K562 (cell line): ENCODE data around the gene MYO3B. TPM values are rescaled to one million over a fixed set of nuclear protein-coding genes. Genes with fewer than 3 reads are reported as not detected.

Experiments
- ASH1L ChIP-seq: fragments of 450-650 bp; IDR thresholded peaks from 2 replicates; pipeline ENCODE4 v1.6.1; 2018; ENCODE audit warnings: borderline replicate concordance, mild to moderate bottlenecking, low read depth; ENCODE audit not compliant: partially characterized antibody
- BCOR ChIP-seq: fragments of 450-650 bp; IDR thresholded peaks from 2 replicates; pipeline ENCODE4 v1.6.1; 2016
- FOXM1 ChIP-seq, 2 experiments: fragments of 450-650 bp in 1 of 2; sonication (generic) in 1 of 2; formaldehyde crosslinking in 1 of 2; IDR thresholded peaks; 2 replicates each; pipeline versions ENCODE4 v1.6.1 to v1.9.0; 2017 to 2022; ENCODE audit warnings: low read depth in 2 of 2, mild to moderate bottlenecking in 2 of 2, missing genetic modification reagents in 1 of 2, moderate library complexity in 1 of 2
- NFRKB ChIP-seq: fragments of 450-650 bp; IDR thresholded peaks from 2 replicates; pipeline ENCODE4 v1.6.1; 2016; ENCODE audit warnings: low read depth
- PTBP1 ChIP-seq: fragments of 200-400 bp; formaldehyde crosslinking; IDR thresholded peaks from 2 replicates; pipeline ENCODE4 v1.6.1; 2017; ENCODE audit warnings: low read depth, low read length
- TEAD4 ChIP-seq, 2 experiments: sonication (generic) in 1 of 2; formaldehyde crosslinking in 1 of 2; IDR thresholded peaks; 2 replicates each; pipeline versions ENCODE4 v1.6.1 to v1.8.0; 2012 to 2022; ENCODE audit warnings: borderline replicate concordance in 1 of 2, inconsistent platforms in 1 of 2, low read length in 1 of 2, mild to moderate bottlenecking in 1 of 2, missing genetic modification reagents in 1 of 2
- TRIM24 ChIP-seq, 2 experiments: fragments of 450-650 bp; IDR thresholded peaks; 2 replicates each; pipeline ENCODE4 v1.6.1; 2016
- WHSC1 ChIP-seq: IDR thresholded peaks from one replicate; pipeline ENCODE4 v1.6.1; 2012; ENCODE audit warnings: low read length, control low read depth, inconsistent platforms
- YBX1 ChIP-seq: fragments of 450-650 bp; IDR thresholded peaks from 2 replicates; pipeline ENCODE4 v1.7.1; 2016; ENCODE audit warnings: mild to moderate bottlenecking
- ZNF79 ChIP-seq: fragments of 250-450 bp; sonication (Bioruptor Pico); IDR thresholded peaks from 2 replicates; pipeline ENCODE4 v1.4.0; 2020; ENCODE audit warnings: low read depth, mild to moderate bottlenecking, moderate library complexity
- polyA plus RNA-seq, 8 experiments: library from polyadenylated mRNA; depleted of rRNA in 4 of 8; stranded (reverse) in 5 of 8; unstranded in 3 of 8; fragments of >200 nt; fragmentation: Nextera tagmentation in 2 of 8; fragmentation: Illumina TruSeq in 1 of 8; extraction: Ambion mirVana in 2 of 8; extraction: Trizol in 1 of 8; gene quantifications; 2 replicates each; pipeline versions ENCODE4 v1.2.1 to v1.2.3, GENCODE V29; 2011 to 2014; ENCODE audit warnings: inconsistent platforms in 1 of 8, missing spikeins in 1 of 8
- total RNA-seq, 7 experiments: library from RNA; depleted of rRNA in 6 of 7; stranded (reverse); fragments of >200 nt in 6 of 7; fragmentation: Illumina TruSeq in 2 of 7; extraction: Trizol in 2 of 7; gene quantifications; 2 replicates each; pipeline versions ENCODE4 v1.2.1 to v1.2.3, GENCODE V29; 2011 to 2021; ENCODE audit warnings: low replicate concordance in 1 of 7
- TF ChIP-seq, protein P1 (sequence below), 2 experiments: fragments of 450-650 bp; IDR thresholded peaks; 2 replicates each; pipeline ENCODE4 v1.6.1; 2016
- TF ChIP-seq, protein P2 (sequence below), 2 experiments: IDR thresholded peaks; 2 replicates each; pipeline ENCODE4 v1.6.1; 2012; ENCODE audit warnings: improper control_type of control experiment in 2 of 2, low read depth in 2 of 2, low read length in 2 of 2, borderline replicate concordance in 1 of 2
- TF ChIP-seq, protein P3 (sequence below): fragments of 450-650 bp; IDR thresholded peaks from 2 replicates; pipeline ENCODE4 v1.6.1; 2016; ENCODE audit warnings: mild to moderate bottlenecking, moderate library complexity

MYO3B gene
- total and polyA plus RNA-seq, 9 of the 15 experiments (the other 6 are each of a cell fraction or from before 2014, with no cell fraction given), result 2.7 to 6.5 (median 3.6) TPM

DNA sequence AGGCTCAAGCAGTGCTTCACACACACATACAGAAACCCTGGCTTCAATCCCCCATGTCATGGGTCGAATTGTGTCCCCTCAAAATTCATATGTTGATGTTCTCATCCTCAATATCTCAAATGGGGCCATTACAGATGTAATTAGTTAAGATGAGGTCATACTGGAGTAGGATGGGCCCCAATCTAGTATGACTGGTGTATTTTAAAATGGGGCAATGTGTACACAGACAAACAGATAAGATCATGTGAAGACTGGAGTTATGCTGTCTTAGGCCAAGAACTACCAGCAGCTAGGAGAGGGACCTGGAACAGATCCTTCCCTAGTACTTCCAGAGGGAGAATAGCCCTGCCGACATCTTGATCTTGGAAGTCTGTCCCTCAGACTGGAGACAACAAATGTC is 167.7 kb downstream of the MYO3B start (continued):
- TF ChIP-seq, protein P1, sequence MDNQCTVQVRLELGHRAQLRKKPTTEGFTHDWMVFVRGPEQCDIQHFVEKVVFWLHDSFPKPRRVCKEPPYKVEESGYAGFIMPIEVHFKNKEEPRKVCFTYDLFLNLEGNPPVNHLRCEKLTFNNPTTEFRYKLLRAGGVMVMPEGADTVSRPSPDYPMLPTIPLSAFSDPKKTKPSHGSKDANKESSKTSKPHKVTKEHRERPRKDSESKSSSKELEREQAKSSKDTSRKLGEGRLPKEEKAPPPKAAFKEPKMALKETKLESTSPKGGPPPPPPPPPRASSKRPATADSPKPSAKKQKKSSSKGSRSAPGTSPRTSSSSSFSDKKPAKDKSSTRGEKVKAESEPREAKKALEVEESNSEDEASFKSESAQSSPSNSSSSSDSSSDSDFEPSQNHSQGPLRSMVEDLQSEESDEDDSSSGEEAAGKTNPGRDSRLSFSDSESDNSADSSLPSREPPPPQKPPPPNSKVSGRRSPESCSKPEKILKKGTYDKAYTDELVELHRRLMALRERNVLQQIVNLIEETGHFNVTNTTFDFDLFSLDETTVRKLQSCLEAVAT (IDR thresholded peaks at IDR 0.05), result no peak
- TF ChIP-seq NFRKB (no peak), WHSC1 (no peak), FOXM1 (IDR thresholded peaks at IDR 0.05; ENCODE audit: low read depth) (peak; percentile 52; the same call in 1 of the 2 replicates), FOXM1 (CRISPR knock-in tag; IDR thresholded peaks at IDR 0.05; ENCODE audit: low read depth) (no peak), BCOR (no peak), PTBP1 (no peak), TEAD4 (IDR thresholded peaks at IDR 0.05; ENCODE audit: low read length) (peak; percentile 68; the same call in 1 of the 2 replicates), TEAD4 (CRISPR knock-in tag; IDR thresholded peaks at IDR 0.05; ENCODE audit: borderline replicate concordance) (no peak), ASH1L (no peak), TRIM24 (IDR thresholded peaks at IDR 0.05) (peak in 1 of 2 experiments; percentile 48; a peak in 1 of 4 replicates), ZNF79 (CRISPR knock-in tag) (no peak), YBX1 (no peak)
- TF ChIP-seq, protein P2, sequence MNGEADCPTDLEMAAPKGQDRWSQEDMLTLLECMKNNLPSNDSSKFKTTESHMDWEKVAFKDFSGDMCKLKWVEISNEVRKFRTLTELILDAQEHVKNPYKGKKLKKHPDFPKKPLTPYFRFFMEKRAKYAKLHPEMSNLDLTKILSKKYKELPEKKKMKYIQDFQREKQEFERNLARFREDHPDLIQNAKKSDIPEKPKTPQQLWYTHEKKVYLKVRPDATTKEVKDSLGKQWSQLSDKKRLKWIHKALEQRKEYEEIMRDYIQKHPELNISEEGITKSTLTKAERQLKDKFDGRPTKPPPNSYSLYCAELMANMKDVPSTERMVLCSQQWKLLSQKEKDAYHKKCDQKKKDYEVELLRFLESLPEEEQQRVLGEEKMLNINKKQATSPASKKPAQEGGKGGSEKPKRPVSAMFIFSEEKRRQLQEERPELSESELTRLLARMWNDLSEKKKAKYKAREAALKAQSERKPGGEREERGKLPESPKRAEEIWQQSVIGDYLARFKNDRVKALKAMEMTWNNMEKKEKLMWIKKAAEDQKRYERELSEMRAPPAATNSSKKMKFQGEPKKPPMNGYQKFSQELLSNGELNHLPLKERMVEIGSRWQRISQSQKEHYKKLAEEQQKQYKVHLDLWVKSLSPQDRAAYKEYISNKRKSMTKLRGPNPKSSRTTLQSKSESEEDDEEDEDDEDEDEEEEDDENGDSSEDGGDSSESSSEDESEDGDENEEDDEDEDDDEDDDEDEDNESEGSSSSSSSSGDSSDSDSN (IDR thresholded peaks at IDR 0.05; ENCODE audit: borderline replicate concordance in 1 of 2, low read depth in 2 of 2, low read length in 2 of 2), result no peak
- TF ChIP-seq, protein P3, sequence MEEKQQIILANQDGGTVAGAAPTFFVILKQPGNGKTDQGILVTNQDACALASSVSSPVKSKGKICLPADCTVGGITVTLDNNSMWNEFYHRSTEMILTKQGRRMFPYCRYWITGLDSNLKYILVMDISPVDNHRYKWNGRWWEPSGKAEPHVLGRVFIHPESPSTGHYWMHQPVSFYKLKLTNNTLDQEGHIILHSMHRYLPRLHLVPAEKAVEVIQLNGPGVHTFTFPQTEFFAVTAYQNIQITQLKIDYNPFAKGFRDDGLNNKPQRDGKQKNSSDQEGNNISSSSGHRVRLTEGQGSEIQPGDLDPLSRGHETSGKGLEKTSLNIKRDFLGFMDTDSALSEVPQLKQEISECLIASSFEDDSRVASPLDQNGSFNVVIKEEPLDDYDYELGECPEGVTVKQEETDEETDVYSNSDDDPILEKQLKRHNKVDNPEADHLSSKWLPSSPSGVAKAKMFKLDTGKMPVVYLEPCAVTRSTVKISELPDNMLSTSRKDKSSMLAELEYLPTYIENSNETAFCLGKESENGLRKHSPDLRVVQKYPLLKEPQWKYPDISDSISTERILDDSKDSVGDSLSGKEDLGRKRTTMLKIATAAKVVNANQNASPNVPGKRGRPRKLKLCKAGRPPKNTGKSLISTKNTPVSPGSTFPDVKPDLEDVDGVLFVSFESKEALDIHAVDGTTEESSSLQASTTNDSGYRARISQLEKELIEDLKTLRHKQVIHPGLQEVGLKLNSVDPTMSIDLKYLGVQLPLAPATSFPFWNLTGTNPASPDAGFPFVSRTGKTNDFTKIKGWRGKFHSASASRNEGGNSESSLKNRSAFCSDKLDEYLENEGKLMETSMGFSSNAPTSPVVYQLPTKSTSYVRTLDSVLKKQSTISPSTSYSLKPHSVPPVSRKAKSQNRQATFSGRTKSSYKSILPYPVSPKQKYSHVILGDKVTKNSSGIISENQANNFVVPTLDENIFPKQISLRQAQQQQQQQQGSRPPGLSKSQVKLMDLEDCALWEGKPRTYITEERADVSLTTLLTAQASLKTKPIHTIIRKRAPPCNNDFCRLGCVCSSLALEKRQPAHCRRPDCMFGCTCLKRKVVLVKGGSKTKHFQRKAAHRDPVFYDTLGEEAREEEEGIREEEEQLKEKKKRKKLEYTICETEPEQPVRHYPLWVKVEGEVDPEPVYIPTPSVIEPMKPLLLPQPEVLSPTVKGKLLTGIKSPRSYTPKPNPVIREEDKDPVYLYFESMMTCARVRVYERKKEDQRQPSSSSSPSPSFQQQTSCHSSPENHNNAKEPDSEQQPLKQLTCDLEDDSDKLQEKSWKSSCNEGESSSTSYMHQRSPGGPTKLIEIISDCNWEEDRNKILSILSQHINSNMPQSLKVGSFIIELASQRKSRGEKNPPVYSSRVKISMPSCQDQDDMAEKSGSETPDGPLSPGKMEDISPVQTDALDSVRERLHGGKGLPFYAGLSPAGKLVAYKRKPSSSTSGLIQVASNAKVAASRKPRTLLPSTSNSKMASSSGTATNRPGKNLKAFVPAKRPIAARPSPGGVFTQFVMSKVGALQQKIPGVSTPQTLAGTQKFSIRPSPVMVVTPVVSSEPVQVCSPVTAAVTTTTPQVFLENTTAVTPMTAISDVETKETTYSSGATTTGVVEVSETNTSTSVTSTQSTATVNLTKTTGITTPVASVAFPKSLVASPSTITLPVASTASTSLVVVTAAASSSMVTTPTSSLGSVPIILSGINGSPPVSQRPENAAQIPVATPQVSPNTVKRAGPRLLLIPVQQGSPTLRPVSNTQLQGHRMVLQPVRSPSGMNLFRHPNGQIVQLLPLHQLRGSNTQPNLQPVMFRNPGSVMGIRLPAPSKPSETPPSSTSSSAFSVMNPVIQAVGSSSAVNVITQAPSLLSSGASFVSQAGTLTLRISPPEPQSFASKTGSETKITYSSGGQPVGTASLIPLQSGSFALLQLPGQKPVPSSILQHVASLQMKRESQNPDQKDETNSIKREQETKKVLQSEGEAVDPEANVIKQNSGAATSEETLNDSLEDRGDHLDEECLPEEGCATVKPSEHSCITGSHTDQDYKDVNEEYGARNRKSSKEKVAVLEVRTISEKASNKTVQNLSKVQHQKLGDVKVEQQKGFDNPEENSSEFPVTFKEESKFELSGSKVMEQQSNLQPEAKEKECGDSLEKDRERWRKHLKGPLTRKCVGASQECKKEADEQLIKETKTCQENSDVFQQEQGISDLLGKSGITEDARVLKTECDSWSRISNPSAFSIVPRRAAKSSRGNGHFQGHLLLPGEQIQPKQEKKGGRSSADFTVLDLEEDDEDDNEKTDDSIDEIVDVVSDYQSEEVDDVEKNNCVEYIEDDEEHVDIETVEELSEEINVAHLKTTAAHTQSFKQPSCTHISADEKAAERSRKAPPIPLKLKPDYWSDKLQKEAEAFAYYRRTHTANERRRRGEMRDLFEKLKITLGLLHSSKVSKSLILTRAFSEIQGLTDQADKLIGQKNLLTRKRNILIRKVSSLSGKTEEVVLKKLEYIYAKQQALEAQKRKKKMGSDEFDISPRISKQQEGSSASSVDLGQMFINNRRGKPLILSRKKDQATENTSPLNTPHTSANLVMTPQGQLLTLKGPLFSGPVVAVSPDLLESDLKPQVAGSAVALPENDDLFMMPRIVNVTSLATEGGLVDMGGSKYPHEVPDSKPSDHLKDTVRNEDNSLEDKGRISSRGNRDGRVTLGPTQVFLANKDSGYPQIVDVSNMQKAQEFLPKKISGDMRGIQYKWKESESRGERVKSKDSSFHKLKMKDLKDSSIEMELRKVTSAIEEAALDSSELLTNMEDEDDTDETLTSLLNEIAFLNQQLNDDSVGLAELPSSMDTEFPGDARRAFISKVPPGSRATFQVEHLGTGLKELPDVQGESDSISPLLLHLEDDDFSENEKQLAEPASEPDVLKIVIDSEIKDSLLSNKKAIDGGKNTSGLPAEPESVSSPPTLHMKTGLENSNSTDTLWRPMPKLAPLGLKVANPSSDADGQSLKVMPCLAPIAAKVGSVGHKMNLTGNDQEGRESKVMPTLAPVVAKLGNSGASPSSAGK, result no peak
